IPS DF 6.9 (cell line): ENCODE results near the gene PRAMEF11.

Experiments used
- DNase-seq: peaks from one replicate; pipeline ENCODE4 v3.0.0-alpha.2; 2013; ENCODE audit warnings: low read depth, low spot score
- H3K27ac ChIP-seq: one replicate; pipeline ENCODE4 v1.5.1; 2013; ENCODE audit warnings: low read length, control low read depth
- H3K27me3 ChIP-seq: 2 replicates; pipeline ENCODE4 v1.6.1; 2013; ENCODE audit warnings: mild to moderate bottlenecking, low read length; ENCODE audit not compliant: control insufficient read depth, insufficient read depth
- H3K36me3 ChIP-seq: 2 replicates; pipeline ENCODE4 v1.6.1; 2013; ENCODE audit warnings: low read length; ENCODE audit not compliant: control insufficient read depth, insufficient read depth
- H3K4me1 ChIP-seq: 2 replicates; pipeline ENCODE4 v1.6.1; 2013; ENCODE audit warnings: low read length; ENCODE audit not compliant: control insufficient read depth, insufficient read depth
- H3K4me3 ChIP-seq: 2 replicates; pipeline ENCODE4 v1.5.1; 2013; ENCODE audit warnings: mild to moderate bottlenecking, low read length
- H3K9me3 ChIP-seq: 2 replicates; pipeline ENCODE4 v1.6.1; 2013; ENCODE audit warnings: low read length, inconsistent platforms; ENCODE audit not compliant: control insufficient read depth, insufficient read depth
- WGBS: extraction: QIAGEN DNeasy Blood & Tissue Kit; methylation state at CpG from one replicate; pipeline ENCODE4 v1.1.7; 2013; ENCODE audit warnings: mixed read lengths, missing lambda C conversion rate; ENCODE audit not compliant: insufficient read length, insufficient coverage; 5-methylcytosine and 5-hydroxymethylcytosine counted together

PRAMEF11 gene

GRCh38 chr1:12774801-12775345, 56.3 kb downstream of the PRAMEF11 start:
- no peaks in the 10 kb centered on the region for H3K36me3 ChIP-seq
- H3K27ac ChIP-seq: no peak overlapping the region
- H3K27me3 ChIP-seq: no peaks in the 10 kb centered on the region
- no CpG with 5 or more reads among the region's 5 CpGs for WGBS
- no peaks in the 10 kb centered on the region for H3K9me3 ChIP-seq
- no peak overlapping the region for H3K4me3 ChIP-seq
- H3K4me1 ChIP-seq: no peaks in the 10 kb centered on the region
- DNase-seq: no peak
